Subcutaneous preadipocyte (primary cell): ENCODE measurements around the gene DMP1. TPM values are rescaled to one million over a fixed set of nuclear protein-coding genes. Genes with fewer than 3 reads are reported as not detected.

Experiments used
- total RNA-seq: library from RNA; depleted of rRNA; stranded (reverse); fragments of >200 nt; gene quantifications from 2 replicates; pipeline ENCODE4 v1.2.3, GENCODE V29; 2012

The DMP1 gene, protein sequence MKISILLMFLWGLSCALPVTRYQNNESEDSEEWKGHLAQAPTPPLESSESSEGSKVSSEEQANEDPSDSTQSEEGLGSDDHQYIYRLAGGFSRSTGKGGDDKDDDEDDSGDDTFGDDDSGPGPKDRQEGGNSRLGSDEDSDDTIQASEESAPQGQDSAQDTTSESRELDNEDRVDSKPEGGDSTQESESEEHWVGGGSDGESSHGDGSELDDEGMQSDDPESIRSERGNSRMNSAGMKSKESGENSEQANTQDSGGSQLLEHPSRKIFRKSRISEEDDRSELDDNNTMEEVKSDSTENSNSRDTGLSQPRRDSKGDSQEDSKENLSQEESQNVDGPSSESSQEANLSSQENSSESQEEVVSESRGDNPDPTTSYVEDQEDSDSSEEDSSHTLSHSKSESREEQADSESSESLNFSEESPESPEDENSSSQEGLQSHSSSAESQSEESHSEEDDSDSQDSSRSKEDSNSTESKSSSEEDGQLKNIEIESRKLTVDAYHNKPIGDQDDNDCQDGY
- total RNA-seq: not detected in 2 replicates

DNA sequence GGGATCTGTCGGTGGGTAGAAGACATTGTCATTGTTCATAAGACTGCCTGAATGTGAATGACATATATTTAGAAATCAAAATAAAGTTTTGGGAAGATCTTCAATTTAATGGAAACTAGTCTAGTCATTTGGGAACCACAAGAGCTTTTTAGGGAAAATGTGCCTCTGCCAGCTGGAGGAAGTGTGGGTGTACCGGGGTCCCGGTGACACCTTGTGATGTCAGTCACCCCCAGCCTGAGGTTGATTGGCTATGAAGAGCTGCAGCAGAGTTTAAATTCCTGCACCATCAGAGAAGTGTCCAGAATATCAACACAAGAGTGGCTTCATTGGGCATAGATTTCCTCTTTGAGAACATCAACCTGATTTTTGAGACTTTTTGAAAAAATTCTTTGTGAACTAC, at the start of gene DMP1:
TSS of gene DMP1 (plus strand) at position 301 of the 400 bp plus-strand sequence. CDS start 6,213 bp downstream, outside the sequence.

DNA sequence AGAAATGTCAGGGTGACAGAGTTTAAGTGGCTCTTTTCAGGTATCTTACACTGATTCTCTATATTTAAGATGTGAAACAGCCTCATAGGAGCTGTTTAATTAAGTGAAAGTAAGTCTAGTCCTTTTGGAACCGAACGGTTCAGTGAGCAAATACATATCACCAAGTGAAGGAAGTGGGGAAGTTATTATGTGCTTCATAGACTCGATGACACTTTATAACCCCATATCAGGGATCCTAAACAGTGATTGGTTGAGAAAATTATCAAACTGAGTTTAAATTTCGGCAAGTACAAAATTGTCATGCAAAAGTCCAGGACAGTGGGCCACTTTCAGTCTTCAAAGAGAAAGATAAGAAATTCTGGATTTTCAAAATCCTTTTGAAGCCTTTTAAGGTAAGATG, 41.9 kb upstream of the DMP1 start, which contains the start of gene DSPP:
TSS of gene DSPP (plus strand) at position 301 of the 400 bp plus-strand sequence. CDS start 2,380 bp downstream, outside the sequence.

Other genes starting within 250 kb of the DMP1 start
- gene NUDT9, start 227.7 kb upstream of the DMP1 start, total RNA-seq: 6.3 and 8.8 TPM in 2 replicates
- 1.1 TPM in 1 of 2 replicates, not detected in the other for gene SPARCL1, start 120.9 kb upstream of the DMP1 start, total RNA-seq
- not detected in 2 replicates for gene DSPP, start 41.8 kb upstream of the DMP1 start, total RNA-seq
- not detected in 2 replicates for gene IBSP, start 149.3 kb downstream of the DMP1 start, total RNA-seq
- not detected in 2 replicates for gene MEPE, start 182.7 kb downstream of the DMP1 start, total RNA-seq